Fibroblast of villous mesenchyme (primary cell): ENCODE data around the gene GP2. TPM values are rescaled to one million over a fixed set of nuclear protein-coding genes. Genes with fewer than 3 reads are reported as not detected.

Experiments
- DNase-seq: peaks from one replicate; pipeline ENCODE4 v3.0.0-alpha.2; 2010; ENCODE audit warnings: low read depth
- H3K4me3 ChIP-seq: 2 replicates; pipeline ENCODE4 v1.5.1; 2011; ENCODE audit warnings: low read depth, mild to moderate bottlenecking, low read length
- CTCF ChIP-seq: IDR thresholded peaks from 2 replicates; pipeline ENCODE4 v1.5.1; 2012; ENCODE audit warnings: low read depth, mild to moderate bottlenecking, low read length; ENCODE audit not compliant: insufficient read depth
- total RNA-seq: library from RNA; depleted of rRNA; stranded (reverse); fragments of >200 nt; gene quantifications from 2 replicates; pipeline ENCODE4 v1.2.3, GENCODE V29; 2012

GP2 gene
- total RNA-seq, 1 donor = not detected

- no peak overlapping the region for H3K4me3 ChIP-seq
Observed at GRCh38 chr16:20320592-20320991, 6.7 kb downstream of the GP2 start.

GRCh38 chr16:20320178-20320577, 7.1 kb downstream of the GP2 start:
- no peak for TF ChIP-seq CTCF
- DNase-seq = no peak
- H3K4me3 ChIP-seq = no peak overlapping the region

More at GRCh38 chr16:20320592-20320991, 6.7 kb downstream of the GP2 start:
- no peak for DNase-seq
- no peak for TF ChIP-seq CTCF

GRCh38 chr16:20319406-20319805, 7.9 kb downstream of the GP2 start:
- no peak overlapping the region for H3K4me3 ChIP-seq
- no peak for TF ChIP-seq CTCF

GRCh38 chr16:20318437-20318836, 8.9 kb downstream of the GP2 start:
- H3K4me3 ChIP-seq = no peak overlapping the region
- no peak for TF ChIP-seq CTCF
- no peak for DNase-seq

More at GRCh38 chr16:20319406-20319805, 7.9 kb downstream of the GP2 start:
- no peak for DNase-seq

GRCh38 chr16:20318006-20318405, 9.3 kb downstream of the GP2 start:
- DNase-seq = no peak
- H3K4me3 ChIP-seq = no peak overlapping the region
- no peak for TF ChIP-seq CTCF

GRCh38 chr16:20317117-20317516, 10.2 kb downstream of the GP2 start:
- no peak for TF ChIP-seq CTCF
- DNase-seq = no peak
- H3K4me3 ChIP-seq = no peak overlapping the region

- no peak overlapping the region for H3K4me3 ChIP-seq
- TF ChIP-seq CTCF = no peak
- no peak for DNase-seq
Observed at GRCh38 chr16:20316715-20317114, 10.6 kb downstream of the GP2 start.
